ENCODE results near the gene GRIK1.

DNA sequence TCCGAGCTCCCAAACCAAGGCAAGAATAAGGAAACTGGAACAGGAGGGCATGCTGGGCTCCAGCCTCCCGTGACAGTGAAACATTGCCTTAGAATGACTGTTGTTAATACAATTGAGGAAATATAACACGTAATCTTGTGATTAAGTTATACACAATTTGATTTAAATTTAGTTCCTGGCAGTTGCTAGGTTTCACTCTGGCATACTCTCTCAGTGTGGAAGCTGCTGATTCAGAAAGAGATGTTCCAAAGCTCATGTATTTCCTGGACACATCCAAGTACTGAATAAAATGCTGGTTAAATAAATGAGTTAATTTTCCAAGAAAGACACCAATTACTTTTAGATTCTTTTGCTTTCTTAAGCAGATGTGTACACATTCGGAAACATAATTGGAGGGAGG lies 176.1 kb downstream of the GRIK1 start:
- TF ChIP-seq, protein P1, sequence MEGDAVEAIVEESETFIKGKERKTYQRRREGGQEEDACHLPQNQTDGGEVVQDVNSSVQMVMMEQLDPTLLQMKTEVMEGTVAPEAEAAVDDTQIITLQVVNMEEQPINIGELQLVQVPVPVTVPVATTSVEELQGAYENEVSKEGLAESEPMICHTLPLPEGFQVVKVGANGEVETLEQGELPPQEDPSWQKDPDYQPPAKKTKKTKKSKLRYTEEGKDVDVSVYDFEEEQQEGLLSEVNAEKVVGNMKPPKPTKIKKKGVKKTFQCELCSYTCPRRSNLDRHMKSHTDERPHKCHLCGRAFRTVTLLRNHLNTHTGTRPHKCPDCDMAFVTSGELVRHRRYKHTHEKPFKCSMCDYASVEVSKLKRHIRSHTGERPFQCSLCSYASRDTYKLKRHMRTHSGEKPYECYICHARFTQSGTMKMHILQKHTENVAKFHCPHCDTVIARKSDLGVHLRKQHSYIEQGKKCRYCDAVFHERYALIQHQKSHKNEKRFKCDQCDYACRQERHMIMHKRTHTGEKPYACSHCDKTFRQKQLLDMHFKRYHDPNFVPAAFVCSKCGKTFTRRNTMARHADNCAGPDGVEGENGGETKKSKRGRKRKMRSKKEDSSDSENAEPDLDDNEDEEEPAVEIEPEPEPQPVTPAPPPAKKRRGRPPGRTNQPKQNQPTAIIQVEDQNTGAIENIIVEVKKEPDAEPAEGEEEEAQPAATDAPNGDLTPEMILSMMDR (conservative IDR thresholded peaks at IDR 0.05): no peak
- TF ChIP-seq ZFX (IDR thresholded peaks at IDR 0.05): no peak

All from C4-2B (cell line).